ENCODE measurements around the gene GPR3. TPM values are rescaled to one million over a fixed set of nuclear protein-coding genes. Genes with fewer than 3 reads are reported as not detected.

GPR3 gene
- polyA plus RNA-seq, 2 of the 4 experiments (the other 2 are of a cell fraction) = 0.76 to 1.7 TPM

- Histone ChIP-seq H3K4me3 (no peak overlapping the region), H3K4me2 (no peak overlapping the region), H3K27ac (no peak overlapping the region), H3K9me3 (no peaks in the 10 kb centered on the region), H3K4me1 (peaks cover 33% of the 10 kb centered on the region)
- TF ChIP-seq HEYL (CRISPR knock-in tag; IDR thresholded peaks at IDR 0.05) = no peak
- no peak for TF ChIP-seq REST (IDR thresholded peaks at IDR 0.05)
- TF ChIP-seq RAD21 (conservative IDR thresholded peaks at IDR 0.05 in 1 of 2, IDR thresholded peaks at IDR 0.05 in 1 of 2) = no peak
- TF ChIP-seq NR3C1 (IDR thresholded peaks at IDR 0.05) = no peak
- TF ChIP-seq SMC3 (IDR thresholded peaks at IDR 0.05) = no peak
- no peak for TF ChIP-seq BHLHE40 (IDR thresholded peaks at IDR 0.05; ENCODE audit: low read depth, low read length)
- no peak for TF ChIP-seq KDM1A (IDR thresholded peaks at IDR 0.05; ENCODE audit: low read depth)
- TF ChIP-seq FOSB (CRISPR knock-in tag; IDR thresholded peaks at IDR 0.05) = no peak
- TF ChIP-seq ELK1 (IDR thresholded peaks at IDR 0.05; ENCODE audit: low read depth, low read length) = no peak
- no peak for TF ChIP-seq SREBF2 (IDR thresholded peaks at IDR 0.05)
- no peak for TF ChIP-seq PBX3 (IDR thresholded peaks at IDR 0.05)
- no peak for TF ChIP-seq USF2 (IDR thresholded peaks at IDR 0.05)
- TF ChIP-seq HES2 (IDR thresholded peaks at IDR 0.05) = no peak
- TF ChIP-seq KDM5A (IDR thresholded peaks at IDR 0.05) = no peak
- TF ChIP-seq CHD2 (IDR thresholded peaks at IDR 0.05; ENCODE audit: low read length, partially characterized antibody) = no peak
- TF ChIP-seq ATOH8 (CRISPR knock-in tag; IDR thresholded peaks at IDR 0.05; ENCODE audit: low read depth) = no peak
- WGBS (ENCODE audit: missing lambda C conversion rate) = 95% methylated on average over 1 of the region's 1 CpG
- CTCF ChIA-PET = interaction anchor here (1.6 kb wide), 1 partner anchor 25 kb away, joined by 5 read pairs; no protein-coding TSS in a partner anchor
- DNase-seq (ENCODE audit: low read depth in 1 of 2, low spot score in 1 of 2) (no peak), ATAC-seq (no peak), FAIRE-seq (no peak)
- POLR2A ChIA-PET = no interaction called here
Observed at GRCh38 chr1:27438621-27439061, 46.2 kb downstream of the GPR3 start.

- ChIA-PET CTCF (interaction anchor here (0.6 to 1.6 kb wide), 4 partner anchors 17 to 118 kb away, joined by 3 to 5 read pairs (median 4); no protein-coding TSS in a partner anchor), POLR2A (no interaction called here)
- Histone ChIP-seq H3K4me1 (peaks cover 33% of the 10 kb centered on the region), H3K4me2 (no peak overlapping the region), H3K4me3 (no peak overlapping the region), H3K27ac (no peak overlapping the region), H3K9me3 (no peaks in the 10 kb centered on the region)
- TF ChIP-seq HDAC2 (IDR thresholded peaks at IDR 0.05) = no peak
- TF ChIP-seq GATA3 (IDR thresholded peaks at IDR 0.05; ENCODE audit: borderline replicate concordance) = no peak
- no peak for TF ChIP-seq SMC3 (IDR thresholded peaks at IDR 0.05)
- no peak for TF ChIP-seq RAD21 (conservative IDR thresholded peaks at IDR 0.05 in 1 of 2, IDR thresholded peaks at IDR 0.05 in 1 of 2)
- TF ChIP-seq ATOH8 (CRISPR knock-in tag; IDR thresholded peaks at IDR 0.05; ENCODE audit: low read depth) = no peak
- no peak for TF ChIP-seq ESRRA (IDR thresholded peaks at IDR 0.05; ENCODE audit: borderline replicate concordance, low read length)
- WGBS (ENCODE audit: missing lambda C conversion rate) = 34% methylated on average over 2 of the region's 2 CpGs
- no peak for DNase-seq (ENCODE audit: low read depth in 1 of 2, low spot score in 1 of 2)
- no peak for ATAC-seq
- FAIRE-seq = no peak
Observed at GRCh38 chr1:27439150-27439549, 46.7 kb downstream of the GPR3 start.

Measured in A549 (cell line).